Endothelial cell of umbilical vein (primary cell): Measurements from ENCODE around the gene DPP6. TPM values are rescaled to one million over a fixed set of nuclear protein-coding genes. Genes with fewer than 3 reads are reported as not detected.
"Not testable (repeated sequence)": the region's sequence is repeated elsewhere in the genome, so short reads cannot be mapped to it uniquely, and the experiment has no call there.

ENCODE experiments used
- BruUV-seq: library from RNA; stranded (reverse); fragments of 400-500 nt; replicated peaks from 2 replicates; lab custom pipeline; 2021; lab: Mats Ljungman, UMichigan
- CTCF ChIA-PET: fragments of 300-600, 350-600 bp; sonication (Branson Sonifier 250); formaldehyde crosslinking; loops from one replicate; lab custom pipeline; 2021; ENCODE audit warnings: antibody characterized with exemption, inconsistent platforms; lab: Charles Lee
- POLR2A ChIA-PET: fragments of 300-600, 350-600 bp; sonication (Branson Sonifier 250); formaldehyde crosslinking; loops from one replicate; lab custom pipeline; 2021; ENCODE audit warnings: antibody characterized with exemption, inconsistent platforms; lab: Charles Lee
- DNase-seq: peaks from one replicate; pipeline ENCODE4 v3.0.0-alpha.2; 2011; ENCODE audit warnings: low read depth, low spot score
- FAIRE-seq: peaks from 2 replicates; lab custom pipeline; 2011; peaks lifted over from hg19 to GRCh38; lab: Jason Lieb, UNC
- H2AFZ ChIP-seq: 2 replicates; pipeline ENCODE4 v1.6.0; 2012; ENCODE audit warnings: low read depth, low read length, control low read depth, inconsistent platforms
- H3K27ac ChIP-seq: 2 replicates; pipeline ENCODE4 v1.5.1; 2011; ENCODE audit warnings: low read depth, mild to moderate bottlenecking, control low read depth, low read length, moderate library complexity; ENCODE audit not compliant: insufficient read depth
- H3K27me3 ChIP-seq, 2 experiments: 2 replicates each; pipeline versions ENCODE4 v1.6.0 to v1.6.1; 2011; ENCODE audit warnings: low read length in 2 of 2, mixed read lengths in 1 of 2; ENCODE audit not compliant: control insufficient read depth in 2 of 2, insufficient read depth in 2 of 2
- H3K36me3 ChIP-seq, 2 experiments: 2 replicates in 1 of 2; 3 replicates in 1 of 2; pipeline ENCODE4 v1.5.1; 2011; ENCODE audit warnings: low read length in 2 of 2, mild to moderate bottlenecking in 1 of 2, moderate library complexity in 1 of 2; ENCODE audit not compliant: control insufficient read depth in 2 of 2, insufficient read depth in 2 of 2; ENCODE audit errors: extremely low read depth in 1 of 2
- H3K4me1 ChIP-seq: 3 replicates; pipeline ENCODE4 v1.5.1; 2011; ENCODE audit warnings: mild to moderate bottlenecking, low read length; ENCODE audit not compliant: control insufficient read depth, insufficient read depth; ENCODE audit errors: extremely low read depth
- H3K4me2 ChIP-seq: 2 replicates; pipeline ENCODE4 v1.6.1; 2011; ENCODE audit warnings: low read length, control low read depth, mixed read lengths; ENCODE audit not compliant: insufficient read depth
- H3K4me3 ChIP-seq, 3 experiments: fragments of 200-600 bp in 1 of 3; sonication (generic), shearing (Covaris generic) in 1 of 3; replicated peaks in 1 of 3; 2 replicates each; pipeline ENCODE4 v1.5.1; 2011 to 2016; ENCODE audit warnings: control low read depth in 3 of 3, low read length in 3 of 3, mild to moderate bottlenecking in 2 of 3, inconsistent platforms in 1 of 3, low read depth in 1 of 3, moderate library complexity in 1 of 3; ENCODE audit not compliant: insufficient read depth in 1 of 3
- H3K79me2 ChIP-seq: 2 replicates; pipeline ENCODE4 v1.6.0; 2012; ENCODE audit warnings: low read length, inconsistent platforms; ENCODE audit not compliant: control insufficient read depth, insufficient read depth
- H3K9ac ChIP-seq: replicated peaks from 2 replicates; pipeline ENCODE3; 2011; ENCODE audit warnings: low read length, control low read depth; ENCODE audit not compliant: insufficient read depth; ENCODE audit errors: extremely low read depth
- H3K9me1 ChIP-seq: replicated peaks from 3 replicates; pipeline ENCODE4 v1.6.0; 2011; ENCODE audit warnings: mild to moderate bottlenecking, low read length; ENCODE audit not compliant: control insufficient read depth, insufficient read depth; ENCODE audit errors: extremely low read depth
- H3K9me3 ChIP-seq: replicated peaks from 2 replicates; pipeline ENCODE4 v1.5.1; 2012; ENCODE audit warnings: low read length, inconsistent platforms; ENCODE audit not compliant: control insufficient read depth, insufficient read depth
- H4K20me1 ChIP-seq: replicated peaks from 2 replicates; pipeline ENCODE3; 2011; ENCODE audit warnings: mild to moderate bottlenecking, low read length; ENCODE audit not compliant: control insufficient read depth, insufficient read depth; ENCODE audit errors: extremely low read depth
- dilution Hi-C: fragments of 300-500 bp; cut with MboI; formaldehyde crosslinking; loops from one replicate; pipeline ENCODE4 v1.15.0; 2019; ENCODE audit warnings: low sequenced_read_pairs; ENCODE audit not compliant: extremely low pct_ligation_motif_present
- intact Hi-C: fragments of 100-400 bp; cut with micrococcal nuclease; formaldehyde crosslinking; loops from one replicate; pipeline ENCODE4 v1.10.0; 2022
- polyA plus RNA-seq, 4 experiments: library from polyadenylated mRNA; depleted of rRNA in 3 of 4; stranded (reverse) in 3 of 4; unstranded in 1 of 4; fragments of >200 nt; gene quantifications; 2 replicates each; pipeline versions ENCODE4 v1.2.1 to v1.2.3, GENCODE V29; 2011 to 2012; ENCODE audit warnings: missing spikeins in 1 of 4
- total RNA-seq: library from RNA; stranded (reverse); gene quantifications from 2 replicates; pipeline ENCODE4 v1.2.3, GENCODE V29; 2021

Gene DPP6
- total and polyA plus RNA-seq, 2 donors (not counting 3 experiments of a cell fraction or from before 2014, with no cell fraction given), result not detected

DNA sequence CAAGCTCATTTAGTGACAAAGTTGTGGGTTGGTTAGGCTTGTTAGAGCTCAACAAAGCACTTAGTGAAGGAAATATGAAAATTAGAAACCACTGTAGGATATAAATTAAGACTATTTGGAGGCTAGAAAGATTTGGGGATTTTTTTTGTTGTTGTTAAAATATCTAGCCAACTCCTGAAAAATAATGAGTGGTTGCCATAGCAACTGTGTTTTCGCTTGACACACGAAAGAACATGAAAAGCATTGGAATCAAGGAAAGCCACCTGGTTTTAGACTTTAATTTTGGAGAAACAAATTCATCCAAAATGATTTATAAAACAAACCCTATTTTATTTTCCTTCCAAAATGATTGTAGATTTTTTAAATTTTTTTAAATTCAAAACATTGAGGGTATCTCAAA, 26.3 kb downstream of the DPP6 start:
- POLR2A ChIA-PET, intact Hi-C loops, DNase-seq, H3K27me3 ChIP-seq, H3K9me3 ChIP-seq, BruUV-seq, H3K4me2 ChIP-seq, H4K20me1 ChIP-seq, H3K9me1 ChIP-seq, H2AFZ ChIP-seq, H3K79me2 ChIP-seq, CTCF ChIA-PET, H3K4me3 ChIP-seq, H3K9ac ChIP-seq, dilution Hi-C loops, H3K27ac ChIP-seq, H3K36me3 ChIP-seq, H3K4me1 ChIP-seq, FAIRE-seq: not testable (repeated sequence)

DNA sequence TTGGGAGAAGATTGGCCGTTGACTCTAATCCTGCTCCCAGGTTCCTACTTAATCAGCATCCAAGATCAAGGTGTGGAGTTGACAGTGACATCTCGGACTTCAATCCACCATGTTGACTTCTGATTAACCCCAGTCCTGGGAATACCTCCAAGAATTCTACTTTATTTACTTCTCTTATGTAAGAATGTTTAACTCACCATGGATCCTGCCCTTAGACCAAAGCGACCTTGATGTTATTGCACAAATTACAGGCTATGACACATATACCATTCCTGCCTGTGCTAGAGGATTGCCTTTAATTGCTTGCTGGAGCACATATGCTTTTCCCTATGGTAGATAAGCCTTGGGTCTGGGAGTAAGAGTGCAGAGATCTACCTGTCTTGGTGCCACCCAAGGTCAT, 28.1 kb downstream of the DPP6 start:
- H3K9me3 ChIP-seq, H4K20me1 ChIP-seq, H3K4me2 ChIP-seq, H3K9me1 ChIP-seq, H3K27ac ChIP-seq, H3K27me3 ChIP-seq, H3K79me2 ChIP-seq, FAIRE-seq, dilution Hi-C loops, H3K36me3 ChIP-seq, DNase-seq, CTCF ChIA-PET, POLR2A ChIA-PET, H3K9ac ChIP-seq, H3K4me3 ChIP-seq, H3K4me1 ChIP-seq, intact Hi-C loops, H2AFZ ChIP-seq, BruUV-seq: not testable (repeated sequence)

DNA sequence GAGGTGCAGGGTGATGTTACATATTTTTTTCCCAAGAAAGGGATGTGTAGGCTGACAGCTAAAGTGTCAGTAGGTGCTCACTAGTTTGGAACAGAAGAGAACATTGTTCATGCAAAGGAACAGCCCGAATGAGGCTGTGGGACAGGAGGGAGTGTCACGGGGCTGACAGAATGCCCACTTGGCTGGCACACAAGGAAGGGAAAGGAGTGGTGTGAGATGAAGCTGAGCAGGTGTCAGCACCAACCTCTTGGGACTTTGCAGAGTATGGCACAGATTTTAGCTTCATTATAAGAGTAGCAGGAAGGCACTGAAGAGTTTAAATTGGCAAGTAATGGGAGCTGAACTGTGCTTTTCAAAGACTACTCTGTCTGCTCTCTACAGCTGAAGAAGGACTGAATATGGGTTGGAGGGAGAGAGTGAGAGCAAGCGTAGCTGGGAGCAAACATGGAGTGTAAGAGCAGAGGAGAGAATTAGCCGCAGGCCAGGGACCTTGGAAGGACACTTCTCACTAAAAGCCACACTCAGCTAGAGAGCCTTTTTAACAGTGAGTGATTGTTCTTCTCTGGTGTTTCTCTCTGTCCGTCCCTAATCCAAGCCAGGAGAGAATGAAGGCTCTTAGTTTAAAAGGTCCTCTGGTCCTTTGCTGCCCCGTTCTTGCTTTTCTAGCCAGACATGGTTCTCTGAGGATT, 35.0 kb downstream of the DPP6 start:
- H3K27ac ChIP-seq, dilution Hi-C loops, H3K36me3 ChIP-seq, H3K4me3 ChIP-seq, CTCF ChIA-PET, H3K4me2 ChIP-seq, POLR2A ChIA-PET, H3K9ac ChIP-seq, H3K9me1 ChIP-seq, BruUV-seq, intact Hi-C loops, H3K9me3 ChIP-seq, DNase-seq, H2AFZ ChIP-seq, H3K27me3 ChIP-seq, H3K79me2 ChIP-seq, H4K20me1 ChIP-seq, FAIRE-seq, H3K4me1 ChIP-seq: not testable (repeated sequence)

DNA sequence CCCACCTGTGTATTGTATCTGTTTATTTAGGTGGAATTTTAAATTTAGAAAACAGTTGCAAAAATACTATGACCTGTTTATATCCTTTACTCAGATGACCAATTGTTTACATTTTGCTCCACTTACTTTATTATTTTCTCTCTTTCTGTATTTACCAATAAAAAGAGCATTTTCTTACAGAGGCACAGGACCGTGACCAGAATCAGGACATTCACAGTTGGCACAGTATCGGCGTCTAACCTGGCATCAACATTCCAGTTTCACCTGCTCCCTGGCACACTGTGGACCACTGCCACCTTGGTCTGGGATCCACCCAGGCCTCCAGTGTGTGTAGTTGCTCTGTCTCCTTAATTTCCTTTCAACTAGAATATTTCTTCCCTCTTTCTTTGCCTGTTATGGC, 39.9 kb downstream of the DPP6 start:
- H3K36me3 ChIP-seq, DNase-seq, dilution Hi-C loops, H3K27me3 ChIP-seq, CTCF ChIA-PET, H3K4me2 ChIP-seq, H3K4me3 ChIP-seq, H3K9me1 ChIP-seq, H2AFZ ChIP-seq, intact Hi-C loops, FAIRE-seq, H3K27ac ChIP-seq, H4K20me1 ChIP-seq, H3K9ac ChIP-seq, H3K79me2 ChIP-seq, BruUV-seq, H3K9me3 ChIP-seq, POLR2A ChIA-PET, H3K4me1 ChIP-seq: not testable (repeated sequence)
